Vagina (tissue), 2 donors: ENCODE data around the gene CCDC188.

Experiments
- CTCF ChIP-seq, 3 experiments: fragments of 450-650 bp in 2 of 3; fragments of 200-600 bp in 1 of 3; sonication (generic) in 1 of 3; IDR thresholded peaks; one replicate each; pipeline ENCODE4 v1.5.1; 2017 to 2019; ENCODE audit warnings: antibody characterized with exemption in 3 of 3, mild to moderate bottlenecking in 2 of 3, moderate library complexity in 2 of 3
- POLR2A ChIP-seq, 2 donors: fragments of 450-650 bp; IDR thresholded peaks; one replicate each; pipeline ENCODE4 v1.6.1; 2017; ENCODE audit warnings: antibody characterized with exemption in 2 of 2, mild to moderate bottlenecking in 2 of 2, moderate library complexity in 2 of 2

GRCh38 chr22:20166703-20167102 lies 15.8 kb upstream of the CCDC188 start:
- TF ChIP-seq POLR2A (IDR thresholded peaks at IDR 0.05): no peak
- no peak for TF ChIP-seq CTCF (IDR thresholded peaks at IDR 0.05)
